Measurements from ENCODE around the gene TSPAN4. TPM values are rescaled to one million over a fixed set of nuclear protein-coding genes. Genes with fewer than 3 reads are reported as not detected.

The TSPAN4 gene
- total RNA-seq, 2 experiments from 2014 or later = 5.0 to 6.3 TPM

- intact Hi-C loops (cut with micrococcal nuclease) = no loop called here
- H3K27me3 Mint-ChIP-seq (ENCODE audit: low read depth) = no peaks in the 10 kb centered on the region
- no peaks in the 10 kb centered on the region for H3K36me3 Mint-ChIP-seq (ENCODE audit: low read depth)
- no peak overlapping the region for H3K4me3 Mint-ChIP-seq
- H3K27ac Mint-ChIP-seq = no peak overlapping the region
- CTCF ChIA-PET = no interaction called here
- DNase-seq = no peak
- no peaks in the 10 kb centered on the region for H3K4me1 Mint-ChIP-seq (ENCODE audit: low read depth)
- H3K9me3 Mint-ChIP-seq = no peaks in the 10 kb centered on the region
These were observed 20.0 kb downstream of the TSPAN4 start for GRCh38 chr11:862696-863022.

- no peak for DNase-seq
- Mint-ChIP-seq H3K27ac (no peak overlapping the region), H3K27me3 (ENCODE audit: low read depth) (no peaks in the 10 kb centered on the region), H3K4me1 (ENCODE audit: low read depth) (no peaks in the 10 kb centered on the region), H3K36me3 (ENCODE audit: low read depth) (no peaks in the 10 kb centered on the region), H3K4me3 (no peak overlapping the region), H3K9me3 (no peaks in the 10 kb centered on the region)
- intact Hi-C loops (cut with micrococcal nuclease) = no loop called here
- CTCF ChIA-PET = interaction anchor here (1.3 kb wide), 1 partner anchor 15 kb away, joined by 6 read pairs; no protein-coding TSS in a partner anchor
These were observed 20.6 kb downstream of the TSPAN4 start for GRCh38 chr11:863023-863909.

- intact Hi-C loops (cut with micrococcal nuclease) = no loop called here
- Mint-ChIP-seq H3K4me1 (ENCODE audit: low read depth) (no peaks in the 10 kb centered on the region), H3K9me3 (no peaks in the 10 kb centered on the region), H3K4me3 (no peak overlapping the region), H3K27me3 (ENCODE audit: low read depth) (no peaks in the 10 kb centered on the region), H3K36me3 (ENCODE audit: low read depth) (no peaks in the 10 kb centered on the region), H3K27ac (no peak overlapping the region)
- CTCF ChIA-PET = interaction anchor here (1.3 kb wide), 1 partner anchor 16 kb away, joined by 6 read pairs; no protein-coding TSS in a partner anchor
- no peak for DNase-seq
These were observed 21.5 kb downstream of the TSPAN4 start for GRCh38 chr11:863910-864827.

- Mint-ChIP-seq H3K36me3 (ENCODE audit: low read depth) (no peaks in the 10 kb centered on the region), H3K4me1 (ENCODE audit: low read depth) (no peaks in the 10 kb centered on the region), H3K9me3 (no peaks in the 10 kb centered on the region), H3K27me3 (ENCODE audit: low read depth) (no peaks in the 10 kb centered on the region), H3K27ac (no peak overlapping the region), H3K4me3 (no peak overlapping the region)
- intact Hi-C loops (cut with micrococcal nuclease) = no loop called here
- CTCF ChIA-PET = no interaction called here
- DNase-seq = no peak
These were observed 22.2 kb downstream of the TSPAN4 start for GRCh38 chr11:864898-865297.

- H3K4me1 Mint-ChIP-seq (ENCODE audit: low read depth) = no peaks in the 10 kb centered on the region
- no peak overlapping the region for H3K4me3 Mint-ChIP-seq
- H3K36me3 Mint-ChIP-seq (ENCODE audit: low read depth) = no peaks in the 10 kb centered on the region
- H3K27ac Mint-ChIP-seq = no peak overlapping the region
- H3K9me3 Mint-ChIP-seq = no peaks in the 10 kb centered on the region
- intact Hi-C loops (cut with micrococcal nuclease) = no loop called here
- H3K27me3 Mint-ChIP-seq (ENCODE audit: low read depth) = no peaks in the 10 kb centered on the region
- DNase-seq = no peak
- CTCF ChIA-PET = no interaction called here
These were observed 23.1 kb downstream of the TSPAN4 start for GRCh38 chr11:865462-866430.

- CTCF ChIA-PET = no interaction called here
- H3K27me3 Mint-ChIP-seq (ENCODE audit: low read depth) = no peaks in the 10 kb centered on the region
- H3K4me1 Mint-ChIP-seq (ENCODE audit: low read depth) = no peaks in the 10 kb centered on the region
- H3K9me3 Mint-ChIP-seq = no peaks in the 10 kb centered on the region
- DNase-seq = no peak
- no peaks in the 10 kb centered on the region for H3K36me3 Mint-ChIP-seq (ENCODE audit: low read depth)
- intact Hi-C loops (cut with micrococcal nuclease) = no loop called here
- no peak overlapping the region for H3K4me3 Mint-ChIP-seq
- no peak overlapping the region for H3K27ac Mint-ChIP-seq
These were observed 23.8 kb downstream of the TSPAN4 start for GRCh38 chr11:866481-866880.

- CTCF ChIA-PET = interaction anchor here (1.1 kb wide), 1 partner anchor 19 kb away, joined by 3 read pairs; no protein-coding TSS in a partner anchor
- no peak for DNase-seq
- no peaks in the 10 kb centered on the region for H3K27me3 Mint-ChIP-seq (ENCODE audit: low read depth)
- H3K9me3 Mint-ChIP-seq = no peaks in the 10 kb centered on the region
- H3K4me1 Mint-ChIP-seq (ENCODE audit: low read depth) = no peaks in the 10 kb centered on the region
- H3K27ac Mint-ChIP-seq = no peak overlapping the region
- intact Hi-C loops (cut with micrococcal nuclease) = no loop called here
- peaks cover 1% of the 10 kb centered on the region for H3K36me3 Mint-ChIP-seq (ENCODE audit: low read depth)
- no peak overlapping the region for H3K4me3 Mint-ChIP-seq
These were observed 25.3 kb downstream of the TSPAN4 start for GRCh38 chr11:867856-868358.

- H3K4me1 Mint-ChIP-seq (ENCODE audit: low read depth) = no peaks in the 10 kb centered on the region
- CTCF ChIA-PET = no interaction called here
- no peaks in the 10 kb centered on the region for H3K27me3 Mint-ChIP-seq (ENCODE audit: low read depth)
- DNase-seq = no peak
- no peak overlapping the region for H3K4me3 Mint-ChIP-seq
- H3K27ac Mint-ChIP-seq = no peak overlapping the region
- H3K9me3 Mint-ChIP-seq = no peaks in the 10 kb centered on the region
- H3K36me3 Mint-ChIP-seq (ENCODE audit: low read depth) = peaks cover 1% of the 10 kb centered on the region
- intact Hi-C loops (cut with micrococcal nuclease) = no loop called here
These were observed 25.7 kb downstream of the TSPAN4 start for GRCh38 chr11:868394-868793.

- no peaks in the 10 kb centered on the region for H3K9me3 Mint-ChIP-seq
- H3K4me3 Mint-ChIP-seq = no peak overlapping the region
- no peak for DNase-seq
- H3K27me3 Mint-ChIP-seq (ENCODE audit: low read depth) = no peaks in the 10 kb centered on the region
- H3K36me3 Mint-ChIP-seq (ENCODE audit: low read depth) = peaks cover 5% of the 10 kb centered on the region
- CTCF ChIA-PET = no interaction called here
- intact Hi-C loops (cut with micrococcal nuclease) = no loop called here
- no peak overlapping the region for H3K27ac Mint-ChIP-seq
- H3K4me1 Mint-ChIP-seq (ENCODE audit: low read depth) = no peaks in the 10 kb centered on the region
These were observed 26.1 kb downstream of the TSPAN4 start for GRCh38 chr11:868802-869201.

- H3K27ac Mint-ChIP-seq = no peak overlapping the region
- intact Hi-C loops (cut with micrococcal nuclease) = no loop called here
- no peak for DNase-seq
- no peaks in the 10 kb centered on the region for H3K27me3 Mint-ChIP-seq (ENCODE audit: low read depth)
- CTCF ChIA-PET = no interaction called here
- no peaks in the 10 kb centered on the region for H3K9me3 Mint-ChIP-seq
- no peak overlapping the region for H3K4me3 Mint-ChIP-seq
- H3K4me1 Mint-ChIP-seq (ENCODE audit: low read depth) = no peaks in the 10 kb centered on the region
- peaks cover 6% of the 10 kb centered on the region for H3K36me3 Mint-ChIP-seq (ENCODE audit: low read depth)
These were observed 26.9 kb downstream of the TSPAN4 start for GRCh38 chr11:869399-870126.

- intact Hi-C loops (cut with micrococcal nuclease) = no loop called here
- Mint-ChIP-seq H3K9me3 (no peaks in the 10 kb centered on the region), H3K4me3 (no peak overlapping the region), H3K4me1 (ENCODE audit: low read depth) (no peaks in the 10 kb centered on the region), H3K27ac (no peak overlapping the region), H3K27me3 (ENCODE audit: low read depth) (no peaks in the 10 kb centered on the region), H3K36me3 (ENCODE audit: low read depth) (peaks cover 6% of the 10 kb centered on the region)
- CTCF ChIA-PET = no interaction called here
- no peak for DNase-seq
These were observed 27.4 kb downstream of the TSPAN4 start for GRCh38 chr11:870127-870413.
